Lower lobe of right lung (tissue), 2 donors: Measurements from ENCODE around the gene S100A6. TPM values are rescaled to one million over a fixed set of nuclear protein-coding genes. Genes with fewer than 3 reads are reported as not detected.

Experiments
- ATAC-seq, 2 donors: fragments of 200-7000 bp; cut with Tn5 transposase; one replicate each; pipeline ENCODE4 v1.9.1; 2020 to 2022; ENCODE audit warnings: mild to moderate bottlenecking in 2 of 2, moderate library complexity in 2 of 2
- DNase-seq: peaks from one replicate; pipeline ENCODE4 v3.0.0-alpha.2; 2020
- H3K27ac ChIP-seq: fragments of 200-600 bp; one replicate; pipeline ENCODE4 v1.8.0; 2022
- H3K27me3 ChIP-seq: fragments of 200-600 bp; one replicate; pipeline ENCODE4 v1.8.0; 2022; ENCODE audit warnings: low read depth
- H3K36me3 ChIP-seq: fragments of 200-600 bp; one replicate; pipeline ENCODE4 v1.8.0; 2022; ENCODE audit warnings: mild to moderate bottlenecking
- H3K4me1 ChIP-seq: fragments of 200-600 bp; one replicate; pipeline ENCODE4 v1.8.0; 2022
- H3K4me3 ChIP-seq: fragments of 200-600 bp; one replicate; pipeline ENCODE4 v1.8.0; 2022; ENCODE audit warnings: mild to moderate bottlenecking
- H3K9me3 ChIP-seq: fragments of 200-600 bp; one replicate; pipeline ENCODE4 v1.8.0; 2022
- CTCF ChIP-seq: fragments of 200-600 bp; IDR thresholded peaks from one replicate; pipeline ENCODE4 v1.8.0; 2022; ENCODE audit warnings: antibody characterized with exemption, mild to moderate bottlenecking
- intact Hi-C: fragments of 100-400 bp; cut with DNase I; formaldehyde crosslinking; loops from one replicate; pipeline ENCODE4 v1.11.0; 2022
- total RNA-seq: library from RNA; stranded (reverse); fragmentation: NEBNext Ultra II Directional; extraction: Animal tissue kit (Norgen Biotek cat#: 25700); gene quantifications from one replicate; pipeline ENCODE4 v1.2.1, GENCODE V29; 2021
- donor health status: DM: no; HTN: yes; CAD: no; lungs with severe emphysema.

Gene S100A6
- total RNA-seq, 1 donor from 2014 or later, result 1,109 TPM

GRCh38 chr1:153493343-153493960, 42.3 kb downstream of the S100A6 start:
- intact Hi-C loops, result no loop called here
- H3K4me3 ChIP-seq, result no peak overlapping the region
- ATAC-seq, result no peak

GRCh38 chr1:153490272-153491051, 45.3 kb downstream of the S100A6 start:
- ATAC-seq, result peak; percentile 44 to 47
- peaks cover 7% of the 10 kb centered on the region for H3K4me1 ChIP-seq
- no peak for DNase-seq
- peak overlapping the region; percentile 60 for H3K27ac ChIP-seq
- H3K36me3 ChIP-seq, result no peaks in the 10 kb centered on the region
- H3K27me3 ChIP-seq, result no peaks in the 10 kb centered on the region
- H3K9me3 ChIP-seq, result no peaks in the 10 kb centered on the region
- no peak overlapping the region for H3K4me3 ChIP-seq
- intact Hi-C loops, result no loop called here
- no peak for TF ChIP-seq CTCF

More at GRCh38 chr1:153493343-153493960, 42.3 kb downstream of the S100A6 start:
- Histone ChIP-seq H3K27ac (no peak overlapping the region), H3K27me3 (no peaks in the 10 kb centered on the region), H3K4me1 (peaks cover 7% of the 10 kb centered on the region), H3K9me3 (no peaks in the 10 kb centered on the region), H3K36me3 (no peaks in the 10 kb centered on the region)
- DNase-seq, result no peak
- no peak for TF ChIP-seq CTCF

- Histone ChIP-seq H3K27ac (no peak overlapping the region), H3K36me3 (no peaks in the 10 kb centered on the region), H3K4me1 (peaks cover 7% of the 10 kb centered on the region), H3K9me3 (no peaks in the 10 kb centered on the region), H3K4me3 (no peak overlapping the region), H3K27me3 (peaks cover 9% of the 10 kb centered on the region)
- intact Hi-C loops, result no loop called here
- no peak for ATAC-seq
- no peak for TF ChIP-seq CTCF
- DNase-seq, result no peak
Measured at GRCh38 chr1:153488731-153489130, 47.1 kb downstream of the S100A6 start.

- TF ChIP-seq CTCF, result no peak
- Histone ChIP-seq H3K27ac (no peak overlapping the region), H3K36me3 (no peaks in the 10 kb centered on the region), H3K4me1 (peaks cover 7% of the 10 kb centered on the region), H3K9me3 (no peaks in the 10 kb centered on the region), H3K27me3 (peaks cover 11% of the 10 kb centered on the region), H3K4me3 (no peak overlapping the region)
- ATAC-seq (no peak), DNase-seq (no peak)
- intact Hi-C loops, result no loop called here
Measured at GRCh38 chr1:153487707-153488106, 48.1 kb downstream of the S100A6 start.

GRCh38 chr1:153485863-153486262, 49.9 kb downstream of the S100A6 start:
- Histone ChIP-seq H3K27me3 (peaks cover 11% of the 10 kb centered on the region), H3K4me3 (no peak overlapping the region), H3K9me3 (no peaks in the 10 kb centered on the region), H3K27ac (no peak overlapping the region), H3K4me1 (peaks cover 5% of the 10 kb centered on the region), H3K36me3 (no peaks in the 10 kb centered on the region)
- no peak for TF ChIP-seq CTCF
- ATAC-seq (no peak), DNase-seq (no peak)
- intact Hi-C loops, result no loop called here

Other genes with a start within 250 kb of the S100A6 start
- not detected for gene PGLYRP3, start 223.0 kb downstream of the S100A6 start, total RNA-seq
- 0.30 TPM for gene PGLYRP4, start 187.2 kb downstream of the S100A6 start, total RNA-seq
- 911 TPM for gene S100A9, start 178.1 kb downstream of the S100A6 start, total RNA-seq
- 54.9 TPM for gene S100A12, start 160.4 kb downstream of the S100A6 start, total RNA-seq
- 622 TPM for gene S100A8, start 144.9 kb downstream of the S100A6 start, total RNA-seq
- not detected for gene S100A7A, start 119.5 kb downstream of the S100A6 start, total RNA-seq
- not detected for gene S100A7, start 75.3 kb downstream of the S100A6 start, total RNA-seq
- not detected for gene S100A5, start 4.9 kb upstream of the S100A6 start, total RNA-seq
- gene S100A4, start 9.8 kb upstream of the S100A6 start, total RNA-seq, result 600 TPM
- 4.5 TPM for gene S100A3, start 13.3 kb upstream of the S100A6 start, total RNA-seq
- 3.8 TPM for gene S100A2, start 29.9 kb upstream of the S100A6 start, total RNA-seq
- gene S100A16, start 77.1 kb upstream of the S100A6 start, total RNA-seq, result 52.3 TPM
- gene S100A14, start 80.3 kb upstream of the S100A6 start, total RNA-seq, result 138 TPM
- gene S100A13, start 91.5 kb upstream of the S100A6 start, total RNA-seq, result 83.0 TPM
- 0.71 TPM for gene S100A1, start 92.4 kb upstream of the S100A6 start, total RNA-seq
- 72.2 TPM for gene CHTOP, start 98.1 kb upstream of the S100A6 start, total RNA-seq
- gene SNAPIN, start 122.7 kb upstream of the S100A6 start, total RNA-seq, result 40.2 TPM
- gene ILF2, start 135.0 kb upstream of the S100A6 start, total RNA-seq, result 83.2 TPM
- 58.8 TPM for gene NPR1, start 142.7 kb upstream of the S100A6 start, total RNA-seq
- 77.3 TPM for gene INTS3, start 192.1 kb upstream of the S100A6 start, total RNA-seq
- 99.6 TPM for gene SLC27A3, start 239.4 kb upstream of the S100A6 start, total RNA-seq